ENCODE measurements around the gene AQP2.

The AQP2 gene

DNA sequence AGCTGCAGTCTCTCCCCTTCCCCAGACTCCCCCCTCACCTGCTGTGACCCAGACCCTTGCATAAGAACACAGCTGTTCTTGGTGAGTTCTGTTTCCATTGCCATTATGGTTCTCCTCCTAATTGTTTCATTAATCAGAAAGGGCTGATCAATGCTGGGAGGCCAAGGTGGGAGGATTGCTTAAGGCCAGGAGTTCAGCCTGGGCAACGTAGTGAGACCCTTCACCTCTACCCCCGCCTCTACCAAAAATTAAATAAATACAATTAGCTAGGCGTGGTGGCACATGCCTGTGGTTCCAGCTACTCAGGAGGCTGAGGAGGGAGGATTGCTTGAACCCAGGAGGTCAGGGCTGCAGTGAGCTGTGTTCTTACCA is 29.6 kb upstream of the AQP2 start:
- DNase-seq = no peak

DNA sequence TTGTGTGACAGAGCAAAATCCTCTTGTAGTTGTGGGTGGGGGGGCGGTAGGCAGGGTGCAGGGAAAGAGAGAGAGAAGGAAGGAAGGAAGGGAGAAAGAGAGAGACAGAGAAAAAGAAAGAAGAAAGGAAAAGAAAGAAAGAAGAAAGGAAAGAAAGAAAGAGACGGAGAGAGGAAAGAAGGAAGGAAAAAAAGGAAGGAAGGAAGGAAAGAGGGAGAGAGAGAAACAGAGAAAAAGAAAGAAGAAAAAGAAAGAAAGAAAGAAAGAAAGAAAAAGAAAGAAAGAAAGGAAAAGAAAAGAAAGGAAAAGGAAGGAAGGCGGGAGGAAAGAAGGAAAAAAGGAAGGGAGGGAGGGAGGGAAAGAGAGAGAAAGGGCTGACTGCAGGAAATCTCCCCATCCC is 29.2 kb upstream of the AQP2 start:
- no peak for DNase-seq

DNA sequence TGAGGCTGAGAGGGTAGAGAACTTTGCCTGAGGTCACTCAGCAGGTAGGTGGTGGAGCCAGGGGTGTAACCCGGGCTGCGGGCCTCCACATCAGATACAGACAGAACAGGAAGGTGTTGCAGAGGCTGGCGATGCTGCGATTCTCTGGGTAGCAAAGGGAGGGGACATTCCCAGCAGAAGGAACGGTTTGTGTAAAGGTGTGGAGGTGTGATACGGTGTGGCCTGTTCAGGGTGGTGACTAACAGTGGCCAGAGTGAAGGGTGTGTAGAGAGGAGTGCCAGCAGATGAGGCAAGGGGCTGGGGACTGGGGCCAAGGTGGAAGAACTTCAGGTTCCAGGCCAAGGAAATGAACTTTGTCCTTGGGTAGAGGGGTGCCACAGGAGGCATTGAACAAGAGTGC is 28.6 kb upstream of the AQP2 start:
- DNase-seq = no peak

DNA sequence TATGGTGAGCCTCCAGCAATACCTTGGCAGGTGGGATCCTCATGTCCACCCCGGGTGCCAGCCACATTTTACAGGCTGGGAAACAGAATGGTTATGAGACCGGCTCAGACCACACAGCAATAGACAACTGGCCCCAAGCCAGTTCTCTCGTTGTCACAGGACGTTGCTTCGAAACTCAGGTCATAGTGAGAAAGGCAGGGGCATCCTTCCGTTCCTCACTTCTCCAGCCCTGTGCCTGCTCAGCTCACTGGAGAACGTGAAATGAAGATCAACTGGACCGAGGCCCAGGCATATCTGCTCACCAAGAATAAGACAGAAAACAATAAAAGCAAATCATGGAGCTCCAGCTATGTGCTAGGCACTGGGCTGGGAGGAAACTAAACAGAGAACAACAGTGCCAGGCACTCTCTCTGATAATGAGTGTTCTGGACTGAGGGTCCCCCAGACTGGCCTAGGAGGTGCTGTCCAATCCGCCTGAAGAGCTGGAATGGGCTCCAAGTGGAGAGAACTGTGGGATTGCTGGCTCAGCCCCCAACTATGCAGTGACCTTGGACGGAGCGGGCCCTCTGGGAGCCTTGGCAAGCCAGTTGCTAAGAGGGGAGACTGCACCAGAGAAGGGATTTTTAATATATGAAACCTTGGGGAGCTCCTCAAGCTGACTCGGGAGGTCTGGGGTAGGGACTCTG is 28.0 kb upstream of the AQP2 start:
- no peak for DNase-seq

DNA sequence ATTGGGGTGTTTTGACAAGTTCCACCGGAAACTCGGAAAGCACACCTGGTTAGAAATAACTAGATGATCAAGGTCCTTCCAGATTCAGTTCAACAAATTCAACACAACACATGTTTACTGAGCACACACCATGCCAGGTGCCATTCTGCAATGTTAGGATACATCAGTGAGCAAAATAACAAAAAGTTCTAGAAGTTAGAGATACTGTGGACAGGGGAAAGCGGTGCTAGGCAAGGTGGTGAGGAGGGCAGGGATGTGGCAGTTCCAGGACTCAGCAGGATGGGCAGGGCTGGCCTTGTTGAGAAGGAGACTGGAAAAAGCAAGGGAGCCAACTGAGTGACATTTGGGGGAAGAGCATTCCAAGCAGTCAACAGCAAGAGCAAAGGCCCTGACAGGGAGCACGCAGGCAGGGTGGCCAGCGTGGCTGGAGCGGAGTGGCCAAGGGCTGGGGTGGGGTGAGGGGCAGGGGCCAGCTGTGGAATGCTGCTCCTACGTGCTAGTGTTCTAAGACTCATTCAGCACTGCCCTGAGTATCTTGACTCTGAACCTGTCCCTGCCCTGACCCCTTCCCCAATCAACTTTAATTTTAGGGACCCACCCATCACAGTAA is 27.4 kb upstream of the AQP2 start:
- no peak for DNase-seq

DNA sequence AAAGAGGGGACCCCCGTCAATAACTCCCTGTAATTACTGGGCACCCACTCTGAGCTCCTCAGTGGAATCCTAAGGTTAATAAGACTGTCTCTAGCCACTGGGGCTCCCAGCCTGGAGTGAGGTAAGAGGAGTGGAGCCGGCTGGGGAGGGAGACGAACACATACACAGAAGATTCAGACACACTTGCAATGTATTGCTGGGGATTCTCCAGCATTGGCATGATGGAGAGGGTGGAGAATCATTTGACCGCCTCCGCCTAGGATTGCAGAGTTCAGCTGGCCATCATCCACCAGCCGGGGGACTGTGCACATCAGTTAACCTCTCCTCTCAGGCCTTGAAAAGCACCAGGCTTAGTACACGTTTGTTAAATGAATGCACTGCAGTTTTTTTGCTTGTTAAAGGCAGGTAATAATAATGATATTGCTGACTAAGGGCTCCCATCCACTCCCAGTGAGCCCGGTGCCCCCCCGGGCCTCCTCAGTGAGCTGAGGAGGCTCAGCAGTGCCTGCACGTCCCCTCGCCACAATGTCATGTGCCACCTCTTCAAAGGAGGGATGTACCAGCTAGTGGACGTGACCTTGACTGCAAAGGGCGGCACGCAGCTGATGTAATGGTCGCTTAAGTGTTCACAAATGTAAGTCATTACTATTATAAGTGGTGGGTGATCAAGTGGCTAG is 26.5 kb upstream of the AQP2 start:
- no peak for DNase-seq

DNA sequence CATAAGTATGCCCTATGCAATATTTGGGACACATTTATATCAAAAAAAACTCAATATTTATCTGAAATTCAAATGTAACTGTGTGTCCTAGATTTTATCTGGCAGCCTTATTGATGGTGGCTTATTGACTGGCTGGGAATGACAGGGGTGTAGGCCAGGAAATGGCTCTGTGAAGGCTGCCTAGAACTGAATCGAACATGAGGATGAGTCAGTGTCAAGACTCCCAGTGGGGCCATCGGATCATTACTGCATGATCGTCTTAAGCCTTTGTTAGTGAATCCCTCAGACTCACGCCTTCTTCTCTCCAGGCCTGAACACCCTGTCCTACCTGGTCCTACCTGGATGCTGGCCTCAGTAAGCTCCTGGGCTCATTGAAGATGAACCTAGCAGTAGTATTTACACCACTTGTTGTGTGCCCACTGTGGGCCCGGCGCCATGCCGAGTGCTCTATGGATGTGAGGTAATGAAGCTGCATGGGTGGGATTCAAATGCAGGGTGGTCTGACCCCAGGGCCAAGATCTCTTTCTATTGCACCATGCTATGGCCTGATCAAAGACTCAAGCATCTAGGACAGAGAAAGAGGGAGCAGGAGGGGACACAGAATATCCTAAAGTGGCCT is 25.8 kb upstream of the AQP2 start:
- no peak for DNase-seq

DNA sequence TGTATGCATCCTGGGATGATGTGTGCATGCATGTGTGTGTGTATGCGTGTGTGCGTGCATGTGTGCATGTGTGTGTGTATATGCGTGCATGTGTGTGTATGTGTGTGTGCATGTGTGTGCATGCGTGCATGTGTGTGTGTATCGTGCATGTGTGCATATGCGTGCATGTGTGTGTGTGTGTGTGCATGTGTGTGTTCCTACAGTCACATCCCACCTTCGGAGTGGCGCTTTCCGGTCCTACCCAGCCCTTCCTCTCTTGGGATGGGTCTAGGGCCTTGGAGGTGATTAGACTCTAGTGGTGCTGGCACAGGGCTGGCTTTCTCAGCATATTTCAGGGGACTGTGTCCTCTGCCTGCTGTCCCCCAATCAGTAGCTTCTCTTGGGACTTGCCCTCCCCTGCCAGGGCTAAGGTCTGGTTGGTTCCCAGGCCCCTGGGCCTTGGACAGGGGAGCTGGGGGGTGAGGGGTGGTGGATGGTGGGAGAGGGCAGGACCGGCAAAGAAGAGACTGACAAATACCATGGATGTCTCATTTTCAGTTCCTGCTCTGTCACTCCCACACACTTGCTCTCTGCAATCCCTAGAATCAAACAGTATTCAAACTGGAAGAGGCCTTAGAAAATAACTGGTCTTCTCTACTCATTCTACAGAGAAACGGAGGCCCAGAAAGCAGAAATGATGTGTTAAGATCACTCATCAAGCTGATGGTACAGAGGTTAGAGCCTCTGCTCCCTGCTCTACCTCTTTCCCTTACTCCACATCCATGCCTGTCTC is 24.9 kb upstream of the AQP2 start:
- DNase-seq = no peak

DNA sequence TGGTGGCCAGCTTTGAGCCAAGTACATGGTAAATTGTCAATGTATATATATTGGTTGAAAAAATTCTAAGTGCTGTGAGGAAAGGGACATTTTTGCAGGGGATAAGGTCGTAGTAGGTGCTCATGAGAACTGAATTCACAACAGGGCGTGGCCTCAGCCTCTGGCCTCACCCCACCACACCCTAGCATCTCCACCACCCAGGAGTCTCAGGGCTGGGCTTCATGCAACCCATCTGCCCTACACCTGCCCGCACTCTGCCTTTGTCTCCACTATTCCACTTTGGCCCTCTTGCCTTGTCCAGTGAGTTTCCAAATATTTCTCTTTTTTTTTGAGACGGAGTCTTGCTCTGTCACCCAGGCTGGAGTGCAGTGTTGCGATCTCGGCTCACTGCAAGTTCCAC is 22.1 kb upstream of the AQP2 start:
- no peak for DNase-seq

DNA sequence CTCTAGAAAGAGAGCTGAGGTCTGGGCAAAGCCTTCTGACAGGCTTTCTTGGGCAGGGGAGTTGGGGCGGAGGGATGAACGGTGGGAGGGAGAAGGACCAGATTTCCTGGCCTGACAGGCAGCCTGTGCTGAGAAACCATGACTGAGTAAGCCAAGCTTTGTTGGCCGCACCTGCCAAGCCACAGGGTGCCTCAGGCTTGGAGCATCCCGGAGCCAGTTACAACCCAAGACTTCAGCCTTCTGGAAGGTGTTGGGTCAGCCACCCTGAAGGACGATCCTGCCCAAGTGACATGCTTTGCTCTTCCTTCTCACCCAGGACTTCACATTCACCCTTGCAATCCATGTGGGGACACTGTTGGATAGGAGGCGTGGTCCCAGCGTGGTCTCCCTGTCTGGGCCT is 21.0 kb upstream of the AQP2 start:
- DNase-seq = no peak

DNA sequence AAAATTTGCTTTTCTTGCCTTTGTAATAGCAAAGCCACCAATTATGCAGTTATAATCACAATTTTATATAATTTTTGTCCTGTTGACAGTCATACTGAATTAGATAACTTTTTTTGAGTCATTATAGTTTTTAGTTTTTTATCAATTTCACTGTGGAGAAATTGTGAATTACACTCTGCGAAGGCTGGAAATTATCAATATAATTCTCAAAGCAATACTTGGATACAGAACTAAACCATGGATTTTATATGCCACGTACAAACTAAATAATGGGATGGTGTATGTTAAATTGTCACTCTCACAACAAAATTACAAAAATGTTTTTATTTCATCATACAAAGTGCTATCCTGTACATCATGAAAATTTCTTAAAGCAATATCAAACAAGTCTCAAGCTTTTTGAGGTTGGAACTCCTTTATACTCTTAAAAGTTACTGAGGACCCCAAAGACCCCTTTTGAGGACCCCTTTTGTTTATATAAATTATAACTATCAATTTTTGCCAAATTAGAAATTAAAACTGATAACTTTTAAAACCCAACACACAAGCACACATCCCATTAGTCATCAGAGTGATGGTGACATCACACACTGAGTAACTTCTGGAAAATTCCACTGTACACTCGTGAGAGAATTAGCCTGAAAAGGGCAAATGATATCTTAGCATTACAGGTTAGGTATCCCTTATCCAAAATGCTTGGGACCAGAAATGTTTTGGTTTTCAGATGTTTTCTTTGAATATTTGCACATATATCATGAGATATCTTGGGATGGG is 19.8 kb upstream of the AQP2 start:
- DNase-seq = no peak

DNA sequence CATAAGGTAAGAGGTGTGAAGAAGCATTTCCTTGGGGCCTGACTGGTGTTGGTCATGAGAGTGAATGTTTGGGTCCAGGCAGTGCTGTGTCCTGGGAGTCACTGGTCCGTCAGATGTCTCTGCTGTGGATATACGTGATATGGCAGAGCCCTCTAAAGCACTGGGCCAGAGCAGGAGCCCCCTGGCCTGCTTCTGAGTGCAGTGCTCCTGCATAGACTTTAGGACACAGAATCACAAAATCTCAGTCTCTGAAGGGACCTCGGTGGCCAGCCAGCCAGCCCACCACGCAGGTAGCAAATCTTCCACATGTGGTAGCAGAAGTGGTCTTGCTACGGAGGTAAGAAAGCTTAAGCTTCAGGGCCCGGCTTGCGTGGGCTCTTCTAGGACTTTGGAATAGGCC is 18.5 kb upstream of the AQP2 start:
- no peak for DNase-seq

DNA sequence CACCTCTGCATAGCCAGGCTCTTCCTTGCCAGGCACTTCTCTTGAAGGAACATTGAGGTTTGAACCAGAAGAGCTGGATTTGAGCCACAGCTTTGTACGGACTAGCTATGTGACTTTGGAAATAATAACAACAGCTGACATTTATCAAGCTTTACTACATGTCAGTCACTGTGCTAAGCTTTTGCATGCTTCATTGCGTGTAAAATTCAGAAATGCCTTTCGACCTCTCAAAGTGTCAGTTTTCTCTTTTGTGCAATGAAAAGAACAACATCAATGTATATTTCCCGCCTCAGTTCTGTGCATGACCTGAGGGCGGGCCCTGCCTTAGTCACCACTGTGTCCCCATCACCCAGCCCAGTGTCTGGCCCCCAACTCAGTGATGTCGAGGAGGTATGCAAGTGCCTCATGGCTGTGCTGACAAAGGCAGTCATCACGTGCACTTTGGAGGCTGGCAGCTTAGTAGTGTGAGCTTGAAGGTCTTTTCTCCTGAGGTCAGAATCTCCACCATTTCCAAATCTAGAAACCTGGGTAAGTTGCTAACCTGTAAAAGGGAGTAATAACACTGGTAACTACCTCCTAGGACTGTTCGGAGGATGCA is 17.9 kb upstream of the AQP2 start:
- DNase-seq = no peak

DNA sequence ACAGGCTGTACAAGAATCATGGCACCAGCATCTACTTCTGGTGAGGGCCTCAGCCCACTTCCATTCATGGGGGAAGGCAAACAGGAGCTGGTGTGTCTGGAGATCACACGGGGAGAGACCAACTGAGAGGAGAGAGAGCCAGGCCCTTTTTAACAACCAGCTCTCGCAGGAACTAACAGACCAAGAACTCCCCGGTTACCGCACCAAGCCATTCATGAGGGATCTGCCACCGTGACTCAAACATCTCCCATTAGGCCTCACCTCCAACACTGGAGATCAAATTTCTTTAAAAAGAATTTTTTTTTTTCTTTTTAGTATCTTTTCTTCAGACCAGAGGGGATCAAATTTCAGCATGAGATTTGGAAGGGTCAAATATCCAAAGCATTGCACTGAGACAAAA is 16.7 kb upstream of the AQP2 start:
- DNase-seq = no peak

DNA sequence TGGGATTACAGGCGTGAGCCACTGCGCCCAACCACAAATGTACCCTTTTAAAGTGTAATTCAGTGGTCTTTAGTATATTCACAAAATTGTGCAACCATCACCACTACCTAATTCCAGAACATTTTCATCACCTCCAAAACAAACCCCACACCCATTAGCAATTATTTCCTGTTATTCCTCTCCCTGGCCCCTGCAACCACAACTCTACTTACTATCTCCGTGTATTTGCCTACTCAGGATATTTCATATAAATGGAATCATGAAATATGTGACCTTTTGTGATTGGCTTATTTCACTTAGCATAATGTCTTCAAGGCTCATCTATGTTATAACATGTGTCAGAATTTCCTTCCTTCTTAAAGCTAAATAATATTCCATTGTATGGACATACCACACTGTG is 16.0 kb upstream of the AQP2 start:
- DNase-seq = no peak

DNA sequence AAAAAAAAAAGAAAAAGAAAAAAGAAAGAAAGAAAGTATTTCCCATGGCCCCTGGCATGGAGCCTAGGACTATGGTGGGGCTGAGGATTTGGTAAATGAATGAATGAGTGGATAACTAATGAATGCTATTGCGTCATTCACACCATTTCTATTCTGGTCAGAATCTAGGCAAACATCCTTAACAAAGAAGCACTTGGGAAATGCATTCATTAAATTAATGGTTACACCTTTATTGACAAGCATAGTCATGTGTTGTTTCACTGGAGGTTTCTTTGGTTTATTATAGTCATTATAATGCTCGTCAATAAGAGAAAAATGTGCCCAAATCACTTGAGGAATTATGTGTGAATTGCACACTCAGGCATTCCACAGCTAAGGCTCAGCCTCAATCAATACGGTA is 13.6 kb upstream of the AQP2 start:
- no peak for DNase-seq

DNA sequence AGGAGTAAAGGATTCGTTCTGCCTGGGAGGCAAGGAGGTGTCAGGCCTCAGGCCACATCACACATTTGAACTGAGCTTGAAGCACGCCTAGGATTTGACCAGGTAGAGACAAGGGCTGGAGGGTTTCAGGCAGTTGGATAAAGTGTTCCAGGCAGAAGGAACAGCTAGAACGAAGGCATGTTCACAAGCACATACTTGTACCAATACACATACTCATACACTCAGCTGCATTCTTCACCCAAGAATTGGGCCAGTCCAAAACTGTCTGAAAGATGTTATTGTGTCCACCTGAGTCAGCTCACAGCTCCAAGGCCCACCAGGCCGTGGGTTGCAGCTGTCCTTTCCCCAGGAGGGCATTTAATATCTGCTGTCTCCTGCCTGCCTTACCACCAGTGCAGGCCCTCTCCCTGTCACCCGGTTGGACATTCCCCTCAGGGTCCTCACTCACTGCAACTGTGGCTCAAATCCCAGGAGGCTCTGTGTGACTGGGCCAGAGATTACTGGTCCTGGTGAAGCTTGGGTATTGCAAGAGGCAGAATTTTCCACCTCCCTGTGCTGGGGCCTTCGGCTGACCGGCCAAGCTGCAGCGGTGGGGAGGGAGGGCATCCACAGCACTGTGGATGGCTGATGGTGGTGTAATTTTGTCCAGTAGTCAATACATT is 12.8 kb upstream of the AQP2 start:
- DNase-seq = no peak

DNA sequence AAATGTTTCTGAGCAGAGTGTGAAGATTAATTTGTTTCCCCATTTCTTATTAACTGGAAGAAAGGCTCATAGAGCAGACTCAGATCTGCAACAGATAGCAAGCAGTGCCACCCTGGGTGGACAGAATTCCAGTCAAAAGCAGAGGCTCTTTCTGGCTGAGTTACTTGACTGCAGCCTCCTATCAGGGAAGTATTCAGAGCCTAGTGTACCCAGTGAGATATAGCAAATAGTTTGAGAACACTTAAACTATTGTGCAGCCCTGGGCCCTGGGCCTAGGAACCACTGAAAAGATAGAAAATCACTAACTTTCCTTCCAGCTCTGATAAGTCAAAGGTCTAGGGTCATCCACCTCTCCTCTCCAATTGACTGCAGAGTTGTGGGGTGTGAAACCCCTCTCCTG is 11.2 kb upstream of the AQP2 start:
- DNase-seq = no peak

DNA sequence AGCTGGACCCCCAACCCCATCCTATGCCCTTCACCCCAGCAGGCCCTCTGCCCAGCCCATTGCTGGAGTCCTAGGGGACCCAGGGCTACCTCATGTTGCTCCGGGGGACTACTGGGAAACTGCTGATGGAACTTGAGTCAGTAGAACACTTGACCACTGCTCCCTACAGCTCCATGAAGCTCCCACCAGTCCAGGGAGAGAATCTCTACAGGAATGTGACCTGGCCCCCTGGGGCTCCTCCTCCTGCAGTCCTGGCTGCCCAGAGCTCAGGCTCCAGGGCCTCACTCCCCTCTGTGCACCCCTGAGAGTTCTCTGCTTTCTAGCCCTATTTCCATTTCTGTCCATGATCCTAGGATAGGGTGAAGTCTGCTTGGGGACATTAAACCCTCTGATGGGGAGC is 10.8 kb upstream of the AQP2 start:
- no peak for DNase-seq

DNA sequence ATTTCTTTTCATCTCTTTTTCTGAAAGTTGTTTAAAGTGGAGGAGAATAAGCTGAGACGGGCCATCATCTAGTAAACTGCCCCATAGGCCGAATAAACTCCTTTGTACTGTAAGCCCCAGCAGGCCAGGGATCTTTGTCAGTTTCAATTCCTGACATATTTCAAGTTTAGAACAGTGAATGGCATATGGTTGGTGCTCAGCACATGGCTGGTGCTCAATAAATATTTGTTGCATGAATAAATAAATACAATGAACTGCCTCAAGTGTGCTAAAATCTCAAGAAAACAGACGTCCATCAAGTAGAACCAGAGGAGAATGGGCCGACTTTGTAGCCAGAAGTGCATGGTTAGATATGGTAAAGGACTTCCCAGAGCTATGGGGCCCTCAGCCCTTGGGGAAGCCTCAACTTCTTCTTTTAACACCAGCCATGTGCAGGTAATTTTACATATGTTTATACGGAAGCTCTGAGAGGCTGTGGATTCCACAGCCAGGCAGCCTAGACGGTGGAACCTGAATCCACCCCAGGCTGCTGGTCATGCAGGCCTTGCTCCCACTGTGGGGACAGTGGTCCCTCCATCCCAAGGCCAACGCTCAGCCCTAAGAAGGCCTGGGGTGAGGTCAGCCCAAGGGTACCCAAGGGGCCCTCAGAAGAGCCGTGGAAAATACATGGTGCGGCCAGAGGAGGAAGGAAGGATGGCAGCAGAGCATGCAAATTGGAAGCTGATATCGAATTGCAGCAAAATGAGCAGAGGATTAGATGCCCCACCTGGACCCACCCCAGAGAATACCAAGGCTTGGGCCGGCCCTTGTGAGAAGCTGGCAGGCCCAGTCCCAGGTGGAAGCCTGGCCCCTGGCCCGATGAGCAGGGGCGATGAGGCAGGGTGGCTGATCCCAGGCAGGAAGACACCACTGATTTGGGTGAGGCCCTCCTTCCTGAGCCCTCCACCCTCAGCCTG is 8.7 kb upstream of the AQP2 start:
- no peak for DNase-seq

All from T-helper 1 cell (primary cell).